GM20000 (cell line): ENCODE measurements around the gene RHEB.

Experiments used
- DNase-seq: peaks from one replicate; pipeline ENCODE4 v3.0.0; 2012; ENCODE audit warnings: low spot score
- CTCF ChIP-seq: IDR thresholded peaks from 2 replicates; pipeline ENCODE4 v1.5.1; 2012; ENCODE audit warnings: mild to moderate bottlenecking, control low read depth; ENCODE audit errors: extremely low read depth, missing control alignments

Gene RHEB

GRCh38 chr7:151451626-151452571 is 67.8 kb downstream of the RHEB start:
- no peak for TF ChIP-seq CTCF
- no peak for DNase-seq

GRCh38 chr7:151451156-151451555 is 68.5 kb downstream of the RHEB start:
- no peak for TF ChIP-seq CTCF
- no peak for DNase-seq

GRCh38 chr7:151449990-151450389 is 69.7 kb downstream of the RHEB start:
- no peak for DNase-seq
- TF ChIP-seq CTCF, result no peak

GRCh38 chr7:151448261-151449252 is 71.1 kb downstream of the RHEB start:
- peak; percentile 25 for TF ChIP-seq CTCF
- DNase-seq, result peak; percentile 91

GRCh38 chr7:151447901-151448260 is 71.8 kb downstream of the RHEB start:
- TF ChIP-seq CTCF, result no peak
- DNase-seq, result no peak

- DNase-seq, result no peak
- TF ChIP-seq CTCF, result no peak
Observed at GRCh38 chr7:151447312-151447711, 72.4 kb downstream of the RHEB start.

GRCh38 chr7:151446412-151446811 is 73.3 kb downstream of the RHEB start:
- TF ChIP-seq CTCF, result no peak
- no peak for DNase-seq
